Measurements from ENCODE around the gene PEX14. TPM values are rescaled to one million over a fixed set of nuclear protein-coding genes. Genes with fewer than 3 reads are reported as not detected.

Gene PEX14
- total and polyA plus RNA-seq, 2 experiments from 2014 or later, result 17.6 to 19.6 TPM

GRCh38 chr1:10459184-10459583 lies 15.6 kb upstream of the PEX14 start:
- no peak for TF ChIP-seq EZH2 (IDR thresholded peaks at IDR 0.05; ENCODE audit: low read depth, unreplicated experiment)
- no peak for TF ChIP-seq ZNF114 (CRISPR knock-in tag; IDR thresholded peaks at IDR 0.05)
- TF ChIP-seq ZNF331 (CRISPR knock-in tag; IDR thresholded peaks at IDR 0.05; ENCODE audit: low read depth), result no peak
- TF ChIP-seq EZH2phosphoT487 (IDR thresholded peaks at IDR 0.05; ENCODE audit: unreplicated experiment), result no peak
- no peak for TF ChIP-seq POLR2AphosphoS5 (IDR thresholded peaks at IDR 0.05; ENCODE audit: low read depth)
- H3K27ac ChIP-seq (ENCODE audit: low read depth), result peak overlapping the region; percentile 32; the same call in 1 of the 2 replicates
- no peaks in the 10 kb centered on the region for H3K27me3 ChIP-seq (ENCODE audit: insufficient read depth)
- H3K36me3 ChIP-seq (ENCODE audit: insufficient read depth), result peaks cover 33% of the 10 kb centered on the region
- H3K4me3 Mint-ChIP-seq, result no peak overlapping the region
- no peaks in the 10 kb centered on the region for H3K9me2 ChIP-seq (ENCODE audit: insufficient read depth)
- peaks cover 4% of the 10 kb centered on the region; the same call in 2 of the 3 replicates for H3K9me3 Mint-ChIP-seq
- peak overlapping the region; percentile 79 for H3K27ac Mint-ChIP-seq
- no peaks in the 10 kb centered on the region for H3K79me2 ChIP-seq (replicated peaks; ENCODE audit: insufficient read depth)
- peaks cover 8% of the 10 kb centered on the region for H3K27me3 Mint-ChIP-seq (ENCODE audit: insufficient read depth, low read depth, poor library complexity)
- peaks cover 56% of the 10 kb centered on the region for H3K36me3 Mint-ChIP-seq (ENCODE audit: low read depth)
- no peak for ATAC-seq
- H3F3A ChIP-seq (replicated peaks; ENCODE audit: low read depth), result peaks cover 27% of the 10 kb centered on the region; the same call in 1 of the 2 replicates
- H4K20me1 ChIP-seq (replicated peaks; ENCODE audit: insufficient read depth), result no peaks in the 10 kb centered on the region; the same call in 1 of the 2 replicates
- no peak for DNase-seq (ENCODE audit: low spot score)
- no peak overlapping the region for H3K4me2 ChIP-seq
- H3K4me1 ChIP-seq (ENCODE audit: insufficient read depth), result no peaks in the 10 kb centered on the region
- H3K4me3 ChIP-seq, result no peak overlapping the region
- no peaks in the 10 kb centered on the region for H3K4me1 Mint-ChIP-seq
- H2AFZ ChIP-seq, result no peak overlapping the region

- H3K27ac Mint-ChIP-seq, result no peak overlapping the region
- Histone ChIP-seq H3K4me2 (no peak overlapping the region), H3K4me1 (ENCODE audit: insufficient read depth) (peaks cover 6% of the 10 kb centered on the region; the same call in 1 of the 2 replicates), H3F3A (replicated peaks; ENCODE audit: low read depth) (peaks cover 24% of the 10 kb centered on the region; the same call in 1 of the 2 replicates), H3K27ac (ENCODE audit: low read depth) (no peak overlapping the region), H2AFZ (no peak overlapping the region), H3K4me3 (no peak overlapping the region), H3K27me3 (ENCODE audit: insufficient read depth) (no peaks in the 10 kb centered on the region), H4K20me1 (replicated peaks; ENCODE audit: insufficient read depth) (peaks cover 30% of the 10 kb centered on the region), H3K9me2 (ENCODE audit: insufficient read depth) (no peaks in the 10 kb centered on the region), H3K36me3 (ENCODE audit: insufficient read depth) (peaks cover 57% of the 10 kb centered on the region), H3K79me2 (replicated peaks; ENCODE audit: insufficient read depth) (peaks cover 38% of the 10 kb centered on the region)
- peaks cover 3% of the 10 kb centered on the region; the same call in 2 of the 3 replicates for H3K4me1 Mint-ChIP-seq
- ATAC-seq (no peak), DNase-seq (ENCODE audit: low spot score) (no peak)
- peaks cover 78% of the 10 kb centered on the region for H3K36me3 Mint-ChIP-seq (ENCODE audit: low read depth)
- no peaks in the 10 kb centered on the region for H3K27me3 Mint-ChIP-seq (ENCODE audit: insufficient read depth, low read depth, poor library complexity)
- H3K4me3 Mint-ChIP-seq, result no peak overlapping the region
- no peaks in the 10 kb centered on the region for H3K9me3 Mint-ChIP-seq
- TF ChIP-seq EZH2 (IDR thresholded peaks at IDR 0.05; ENCODE audit: low read depth, unreplicated experiment) (no peak), REST (IDR thresholded peaks at IDR 0.05; ENCODE audit: unreplicated experiment) (no peak), ZNF114 (CRISPR knock-in tag; IDR thresholded peaks at IDR 0.05) (no peak), CTCF (conservative IDR thresholded peaks at IDR 0.05; ENCODE audit: low read depth in 2 of 2) (no peak), CREB1 (CRISPR knock-in tag; IDR thresholded peaks at IDR 0.05; ENCODE audit: low read depth) (no peak), ETS1 (IDR thresholded peaks at IDR 0.05) (no peak), POLR2AphosphoS5 (IDR thresholded peaks at IDR 0.05; ENCODE audit: low read depth) (no peak), STAT1 (IDR thresholded peaks at IDR 0.05; ENCODE audit: unreplicated experiment) (no peak), NANOG (IDR thresholded peaks at IDR 0.05; ENCODE audit: borderline replicate concordance) (no peak), EZH2phosphoT487 (IDR thresholded peaks at IDR 0.05; ENCODE audit: unreplicated experiment) (no peak), ZNF331 (CRISPR knock-in tag; IDR thresholded peaks at IDR 0.05; ENCODE audit: low read depth) (no peak), JUNB (IDR thresholded peaks at IDR 0.05; ENCODE audit: unreplicated experiment) (no peak)
These were observed 7.7 kb upstream of the PEX14 start for GRCh38 chr1:10467078-10467477.

Measured in GM23338 (cell line).